ENCODE data around the gene PRTG. TPM values are rescaled to one million over a fixed set of nuclear protein-coding genes. Genes with fewer than 3 reads are reported as not detected.

PRTG gene
- total and polyA plus RNA-seq, 2 of the 13 experiments (the other 11 are each of a cell fraction or from before 2014, with no cell fraction given): 13.2 to 22.3 TPM

DNA sequence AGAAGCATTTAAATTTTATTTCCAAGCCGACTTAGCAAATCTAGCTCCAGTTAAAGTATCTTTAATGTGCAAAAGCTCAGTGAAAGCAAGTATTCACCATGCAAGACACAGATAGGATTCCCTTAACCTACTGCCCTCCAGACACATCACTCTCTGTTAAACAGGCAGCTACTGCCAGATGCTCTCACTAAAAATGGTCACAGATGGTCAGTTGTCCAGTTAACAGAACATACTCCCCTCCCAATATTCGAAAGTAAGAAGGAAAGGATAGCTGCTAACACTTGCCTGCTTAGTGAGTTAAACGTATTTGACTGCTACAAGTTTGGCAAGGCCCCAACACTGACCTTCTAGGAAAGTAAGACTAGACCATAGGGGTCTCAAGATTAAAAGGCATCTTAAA, 73.7 kb downstream of the PRTG start (continued):
- TF ChIP-seq, protein P1, sequence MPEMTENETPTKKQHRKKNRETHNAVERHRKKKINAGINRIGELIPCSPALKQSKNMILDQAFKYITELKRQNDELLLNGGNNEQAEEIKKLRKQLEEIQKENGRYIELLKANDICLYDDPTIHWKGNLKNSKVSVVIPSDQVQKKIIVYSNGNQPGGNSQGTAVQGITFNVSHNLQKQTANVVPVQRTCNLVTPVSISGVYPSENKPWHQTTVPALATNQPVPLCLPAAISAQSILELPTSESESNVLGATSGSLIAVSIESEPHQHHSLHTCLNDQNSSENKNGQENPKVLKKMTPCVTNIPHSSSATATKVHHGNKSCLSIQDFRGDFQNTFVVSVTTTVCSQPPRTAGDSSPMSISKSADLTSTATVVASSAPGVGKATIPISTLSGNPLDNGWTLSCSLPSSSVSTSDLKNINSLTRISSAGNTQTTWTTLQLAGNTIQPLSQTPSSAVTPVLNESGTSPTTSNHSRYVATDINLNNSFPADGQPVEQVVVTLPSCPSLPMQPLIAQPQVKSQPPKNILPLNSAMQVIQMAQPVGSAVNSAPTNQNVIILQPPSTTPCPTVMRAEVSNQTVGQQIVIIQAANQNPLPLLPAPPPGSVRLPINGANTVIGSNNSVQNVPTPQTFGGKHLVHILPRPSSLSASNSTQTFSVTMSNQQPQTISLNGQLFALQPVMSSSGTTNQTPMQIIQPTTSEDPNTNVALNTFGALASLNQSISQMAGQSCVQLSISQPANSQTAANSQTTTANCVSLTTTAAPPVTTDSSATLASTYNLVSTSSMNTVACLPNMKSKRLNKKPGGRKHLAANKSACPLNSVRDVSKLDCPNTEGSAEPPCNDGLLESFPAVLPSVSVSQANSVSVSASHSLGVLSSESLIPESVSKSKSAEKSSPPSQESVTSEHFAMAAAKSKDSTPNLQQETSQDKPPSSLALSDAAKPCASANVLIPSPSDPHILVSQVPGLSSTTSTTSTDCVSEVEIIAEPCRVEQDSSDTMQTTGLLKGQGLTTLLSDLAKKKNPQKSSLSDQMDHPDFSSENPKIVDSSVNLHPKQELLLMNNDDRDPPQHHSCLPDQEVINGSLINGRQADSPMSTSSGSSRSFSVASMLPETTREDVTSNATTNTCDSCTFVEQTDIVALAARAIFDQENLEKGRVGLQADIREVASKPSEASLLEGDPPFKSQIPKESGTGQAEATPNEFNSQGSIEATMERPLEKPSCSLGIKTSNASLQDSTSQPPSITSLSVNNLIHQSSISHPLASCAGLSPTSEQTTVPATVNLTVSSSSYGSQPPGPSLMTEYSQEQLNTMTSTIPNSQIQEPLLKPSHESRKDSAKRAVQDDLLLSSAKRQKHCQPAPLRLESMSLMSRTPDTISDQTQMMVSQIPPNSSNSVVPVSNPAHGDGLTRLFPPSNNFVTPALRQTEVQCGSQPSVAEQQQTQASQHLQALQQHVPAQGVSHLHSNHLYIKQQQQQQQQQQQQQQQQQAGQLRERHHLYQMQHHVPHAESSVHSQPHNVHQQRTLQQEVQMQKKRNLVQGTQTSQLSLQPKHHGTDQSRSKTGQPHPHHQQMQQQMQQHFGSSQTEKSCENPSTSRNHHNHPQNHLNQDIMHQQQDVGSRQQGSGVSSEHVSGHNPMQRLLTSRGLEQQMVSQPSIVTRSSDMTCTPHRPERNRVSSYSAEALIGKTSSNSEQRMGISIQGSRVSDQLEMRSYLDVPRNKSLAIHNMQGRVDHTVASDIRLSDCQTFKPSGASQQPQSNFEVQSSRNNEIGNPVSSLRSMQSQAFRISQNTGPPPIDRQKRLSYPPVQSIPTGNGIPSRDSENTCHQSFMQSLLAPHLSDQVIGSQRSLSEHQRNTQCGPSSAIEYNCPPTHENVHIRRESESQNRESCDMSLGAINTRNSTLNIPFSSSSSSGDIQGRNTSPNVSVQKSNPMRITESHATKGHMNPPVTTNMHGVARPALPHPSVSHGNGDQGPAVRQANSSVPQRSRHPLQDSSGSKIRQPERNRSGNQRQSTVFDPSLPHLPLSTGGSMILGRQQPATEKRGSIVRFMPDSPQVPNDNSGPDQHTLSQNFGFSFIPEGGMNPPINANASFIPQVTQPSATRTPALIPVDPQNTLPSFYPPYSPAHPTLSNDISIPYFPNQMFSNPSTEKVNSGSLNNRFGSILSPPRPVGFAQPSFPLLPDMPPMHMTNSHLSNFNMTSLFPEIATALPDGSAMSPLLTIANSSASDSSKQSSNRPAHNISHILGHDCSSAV (CRISPR knock-in tag; IDR thresholded peaks at IDR 0.05; ENCODE audit: borderline replicate concordance): no peak
- TF ChIP-seq KDM5A (IDR thresholded peaks at IDR 0.05; ENCODE audit: borderline replicate concordance, low read length) (no peak), MIER3 (CRISPR knock-in tag; IDR thresholded peaks at IDR 0.05; ENCODE audit: borderline replicate concordance) (no peak), TSC22D2 (CRISPR knock-in tag; IDR thresholded peaks at IDR 0.05; ENCODE audit: borderline replicate concordance) (no peak)

All from HepG2 (cell line).